GM12801 (cell line): Measurements from ENCODE around the gene B4GALT6.

Experiments used
- CTCF ChIP-seq: IDR thresholded peaks from one replicate; pipeline ENCODE4 v1.5.1; 2011; ENCODE audit warnings: control low read depth; ENCODE audit not compliant: insufficient read length; ENCODE audit errors: extremely low read depth

B4GALT6 gene

DNA sequence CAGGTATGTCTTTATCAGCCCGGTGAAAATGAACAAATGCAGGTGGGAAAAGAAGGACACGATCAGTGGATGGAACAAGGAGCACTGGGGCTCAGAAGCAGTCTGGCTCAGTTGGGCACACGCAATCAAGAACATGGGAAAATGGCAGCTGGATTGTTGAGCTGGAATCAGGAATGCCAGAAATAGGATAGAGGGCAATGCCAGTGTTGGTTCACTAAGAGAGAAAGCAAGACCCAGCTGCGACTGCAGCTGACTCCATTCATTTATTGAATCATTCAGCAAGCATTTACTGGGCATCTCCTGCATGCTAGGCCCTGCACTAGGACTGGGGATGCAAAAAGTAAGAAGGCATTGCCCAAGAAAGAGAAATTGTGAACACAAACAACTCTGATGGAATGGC lies 106.3 kb downstream of the B4GALT6 start:
- TF ChIP-seq CTCF, result no peak

DNA sequence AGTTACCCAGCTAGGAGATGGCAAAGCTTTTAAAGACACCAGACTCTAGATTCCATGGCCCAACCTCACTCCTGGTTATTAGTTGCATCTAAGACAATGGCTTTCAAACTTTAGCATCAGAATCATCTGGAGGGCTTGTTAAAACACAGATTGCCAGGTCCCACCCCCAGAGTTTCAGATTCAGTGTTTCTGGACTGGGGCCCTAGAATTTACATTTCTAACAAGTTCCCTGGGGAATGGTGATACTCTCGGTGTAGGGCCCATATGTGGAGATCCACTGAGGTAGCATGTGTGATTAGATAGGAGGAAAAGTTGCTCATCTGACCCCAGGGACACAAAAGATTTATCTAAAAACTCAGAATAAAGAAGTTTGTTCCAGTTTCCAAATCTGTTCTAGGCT lies 107.2 kb downstream of the B4GALT6 start:
- no peak for TF ChIP-seq CTCF

GRCh38 chr18:31576670-31577069 lies 107.7 kb downstream of the B4GALT6 start:
- TF ChIP-seq CTCF, result no peak

- TF ChIP-seq CTCF, result no peak
Observed at GRCh38 chr18:31575515-31576257, 108.7 kb downstream of the B4GALT6 start.

GRCh38 chr18:31574359-31574758 lies 110.0 kb downstream of the B4GALT6 start:
- no peak for TF ChIP-seq CTCF
